Aorta (tissue), 5 donors: ENCODE results near the gene ALB. TPM values are rescaled to one million over a fixed set of nuclear protein-coding genes. Genes with fewer than 3 reads are reported as not detected.

Source experiments
- ATAC-seq: fragments of 200-7000 bp; cut with Tn5 transposase; one replicate; pipeline ENCODE4 v1.9.1; 2022; ENCODE audit warnings: moderate library complexity; ENCODE audit not compliant: low FRiP score
- DNase-seq, 2 donors: peaks; one replicate each; pipeline ENCODE4 v3.0.0-alpha.2; 2020
- H3K27ac ChIP-seq, 2 donors: one replicate each; pipeline ENCODE4 v1.5.1; 2013; ENCODE audit warnings: low read length in 2 of 2, mild to moderate bottlenecking in 2 of 2, moderate library complexity in 2 of 2, control low read depth in 1 of 2, inconsistent platforms in 1 of 2, low read depth in 1 of 2
- H3K27me3 ChIP-seq, 2 donors: one replicate each; pipeline ENCODE4 v1.6.1; 2013; ENCODE audit warnings: control low read depth in 1 of 2, low read length in 1 of 2, mild to moderate bottlenecking in 1 of 2, moderate library complexity in 1 of 2; ENCODE audit not compliant: insufficient read depth in 2 of 2, control insufficient read depth in 1 of 2
- H3K36me3 ChIP-seq, 2 donors: one replicate each; pipeline ENCODE4 v1.6.1; 2013; ENCODE audit warnings: control low read depth in 1 of 2, low read length in 1 of 2, mild to moderate bottlenecking in 1 of 2; ENCODE audit not compliant: insufficient read depth in 2 of 2, control insufficient read depth in 1 of 2
- H3K4me1 ChIP-seq, 2 donors: one replicate each; pipeline ENCODE4 v1.6.1; 2013; ENCODE audit warnings: low read length in 2 of 2, control low read depth in 1 of 2, mild to moderate bottlenecking in 1 of 2, moderate library complexity in 1 of 2; ENCODE audit not compliant: insufficient read depth in 2 of 2, control insufficient read depth in 1 of 2
- H3K4me3 ChIP-seq, 2 donors: one replicate each; pipeline ENCODE4 v1.5.1; 2013; ENCODE audit warnings: low read length in 2 of 2, control low read depth in 1 of 2, mild to moderate bottlenecking in 1 of 2
- H3K9me3 ChIP-seq: one replicate; pipeline ENCODE4 v1.6.1; 2013; ENCODE audit warnings: mild to moderate bottlenecking, low read length; ENCODE audit not compliant: control insufficient read depth
- WGBS, 2 donors: extraction: QIAGEN DNeasy Blood & Tissue Kit; methylation state at CpG; one replicate each; pipeline ENCODE4 v1.1.7; 2013; 5-methylcytosine and 5-hydroxymethylcytosine counted together
- intact Hi-C, 2 donors: fragments of 100-400 bp; cut with DNase I; formaldehyde crosslinking; loops; one replicate each; pipeline versions ENCODE4 v1.14.2 to v1.15.0; 2022
- polyA plus RNA-seq, 2 donors: library from polyadenylated mRNA; stranded (reverse); fragments of 200-250 nt; gene quantifications; one replicate each; pipeline ENCODE4 v1.2.3, GENCODE V29; 2013
- total RNA-seq, 2 donors: library from RNA; stranded (reverse); fragmentation: NEBNext Ultra II Directional; extraction: Animal tissue kit (Norgen Biotek cat#: 25700); gene quantifications; one replicate each; pipeline ENCODE4 v1.2.1, GENCODE V29; 2021
- donor health status: healthy with polysubstance abuse.
- donor health status: Bipolar disorder and iron deficiency.
- donor health status: DM: no; HTN: no; CAD: no.
- donor health status: DM: no; HTN: no; CAD: no.
- donor health status: DM: yes; HTN: yes; CAD: no.

Gene ALB
- total and polyA plus RNA-seq, 4 donors: 0.84 to 3.8 (median 1.1) TPM

DNA sequence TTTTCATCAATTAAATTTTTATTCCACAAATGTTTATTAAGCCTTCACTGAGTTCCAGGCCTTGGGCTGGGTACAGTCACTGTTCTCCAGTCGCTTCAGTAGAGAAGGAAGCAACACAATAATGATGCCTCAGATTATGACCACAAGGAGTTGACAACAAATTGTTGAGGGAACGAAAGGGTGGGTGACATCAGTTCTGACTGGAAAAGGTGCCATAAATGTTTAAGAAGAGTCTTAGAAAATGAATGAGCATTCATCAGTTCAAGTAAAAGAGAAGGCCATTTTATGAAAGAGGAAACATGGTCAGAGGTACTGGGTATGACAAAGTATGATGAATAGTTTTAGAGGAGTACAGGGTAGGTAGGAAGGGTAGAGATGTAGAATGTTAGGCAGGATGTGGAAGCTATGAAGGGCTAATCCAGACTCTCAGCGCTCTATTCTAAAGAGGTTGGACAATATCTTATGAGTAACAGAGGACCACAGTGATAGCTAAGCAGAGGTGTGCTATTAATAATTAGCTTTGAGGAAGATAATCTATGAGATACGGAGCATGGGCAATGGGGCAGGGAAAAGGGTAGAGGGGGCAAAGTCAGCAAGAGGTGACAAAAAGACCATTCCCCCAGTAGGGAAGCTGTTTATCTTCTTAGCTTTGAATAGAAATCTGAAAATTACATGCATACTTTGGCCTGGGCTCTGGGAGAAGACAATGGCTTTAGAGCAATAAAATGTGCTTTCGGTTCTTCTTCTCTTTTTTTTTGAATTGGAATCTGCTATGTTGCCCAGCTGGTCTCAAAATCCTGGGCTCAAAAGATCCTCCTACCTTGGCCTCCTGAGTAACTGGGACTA is 52.3 kb downstream of the ALB start:
- Histone ChIP-seq H3K27ac (no peak overlapping the region), H3K4me3 (no peak overlapping the region), H3K36me3 (no peaks in the 10 kb centered on the region), H3K9me3 (no peaks in the 10 kb centered on the region), H3K27me3 (no peaks in the 10 kb centered on the region), H3K4me1 (peaks cover 0 to 2% of the 10 kb centered on the region in 2 donors)
- intact Hi-C loops: no loop called here
- DNase-seq: no peak
- 71 to 91% methylated on average over 5 of the region's 5 CpGs for WGBS, 2 donors
- no peak for ATAC-seq

DNA sequence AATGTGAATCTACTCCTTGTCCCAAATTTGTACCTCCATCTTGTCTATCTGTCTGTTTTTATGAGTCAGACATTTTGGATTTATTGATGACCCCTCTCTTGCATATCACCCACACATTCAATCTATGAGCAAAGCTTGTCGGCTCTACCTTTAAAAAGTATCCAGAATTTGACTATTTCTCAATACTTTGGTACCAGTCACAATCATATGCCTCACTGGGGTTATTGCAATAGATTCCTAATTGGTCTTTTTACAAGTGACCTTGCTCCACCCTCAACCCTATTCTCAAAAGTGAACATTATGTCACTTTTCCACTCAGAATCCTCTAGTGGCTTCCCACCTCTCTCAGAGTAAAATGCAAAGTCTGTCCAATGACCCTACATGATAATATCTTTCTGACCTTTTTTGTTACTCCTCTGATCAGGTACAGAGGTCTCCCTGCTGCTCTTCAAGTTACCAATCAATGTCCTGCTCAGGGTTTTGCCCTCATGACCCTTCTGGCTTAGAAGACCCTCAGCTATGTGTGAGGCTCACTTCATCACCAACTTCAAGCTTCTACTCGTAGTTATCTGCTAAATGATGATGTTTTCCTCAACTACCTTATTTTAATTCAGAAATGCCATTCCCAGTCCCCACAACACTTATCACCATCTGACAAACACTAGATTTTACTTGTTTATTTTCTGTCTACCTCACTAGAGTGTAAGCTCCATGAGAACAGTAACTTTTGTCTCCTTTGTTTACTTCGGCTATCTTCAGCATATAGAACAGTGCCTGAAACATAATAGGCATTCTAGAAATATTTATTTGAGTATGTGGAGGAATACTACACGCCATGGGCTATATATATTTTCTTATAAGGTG is 54.3 kb downstream of the ALB start:
- WGBS, 2 donors: 84 to 86% methylated on average over 4 of the region's 4 CpGs
- ATAC-seq: no peak
- no peak for DNase-seq
- Histone ChIP-seq H3K27me3 (no peaks in the 10 kb centered on the region), H3K27ac (no peak overlapping the region), H3K36me3 (no peaks in the 10 kb centered on the region), H3K4me1 (no peaks in the 10 kb centered on the region), H3K4me3 (no peak overlapping the region), H3K9me3 (peaks cover 2% of the 10 kb centered on the region)
- intact Hi-C loops: no loop called here

DNA sequence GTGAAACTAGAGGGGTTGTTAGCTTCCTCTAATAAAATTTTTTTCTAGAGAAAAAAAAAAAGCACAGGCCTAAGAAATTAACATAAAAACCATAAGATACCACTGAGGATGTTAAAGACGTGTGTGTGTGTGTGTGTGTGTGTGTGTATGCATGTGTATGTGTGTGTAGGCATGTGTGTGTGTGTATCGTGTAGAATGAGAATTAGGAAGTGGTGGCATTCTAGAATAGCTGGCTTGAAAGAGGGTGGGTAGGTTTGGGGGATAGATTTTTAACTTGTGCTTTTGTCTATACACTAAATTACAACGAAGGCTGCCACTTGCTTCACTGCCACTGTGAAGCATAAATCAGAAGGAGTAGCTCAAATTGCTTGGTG is 54.9 kb downstream of the ALB start:
- Histone ChIP-seq H3K9me3 (peaks cover 2% of the 10 kb centered on the region), H3K4me1 (no peaks in the 10 kb centered on the region), H3K27me3 (no peaks in the 10 kb centered on the region), H3K4me3 (no peak overlapping the region), H3K27ac (no peak overlapping the region), H3K36me3 (no peaks in the 10 kb centered on the region)
- 66 to 71% methylated on average over 3 of the region's 3 CpGs for WGBS, 2 donors
- intact Hi-C loops: no loop called here
- DNase-seq (no peak), ATAC-seq (no peak)

DNA sequence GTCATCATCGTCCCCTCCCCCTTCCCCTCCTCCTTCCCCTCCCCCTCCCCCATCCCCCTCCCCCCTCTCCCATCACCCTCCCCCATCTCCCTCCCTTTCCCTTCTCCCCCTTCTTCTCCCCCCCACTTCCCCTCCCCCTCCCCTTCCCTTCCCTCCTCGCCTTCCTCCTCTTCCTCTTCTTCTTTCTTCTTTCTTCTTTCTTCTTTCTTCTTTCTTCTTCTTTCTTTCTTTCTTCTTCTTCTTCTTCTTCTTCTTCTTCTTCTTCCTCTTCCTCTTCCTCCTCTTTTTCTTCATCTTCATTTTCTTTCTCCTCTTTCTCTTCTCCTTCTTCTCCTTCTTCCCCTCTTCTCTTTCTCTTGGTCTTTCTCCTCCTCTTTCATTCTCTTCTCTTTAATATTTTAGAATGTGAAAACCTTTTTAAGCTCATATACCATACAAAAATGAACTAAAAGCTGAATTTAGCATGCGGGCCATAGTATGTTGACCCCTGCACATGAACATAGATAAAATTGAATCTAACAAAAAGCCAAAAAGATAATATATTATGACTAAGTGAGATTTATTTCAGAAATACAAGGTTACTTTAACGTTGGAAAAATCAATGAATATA is 56.9 kb downstream of the ALB start:
- 77 to 80% methylated on average over 4 of the region's 4 CpGs for WGBS, 2 donors
- ATAC-seq (no peak), DNase-seq (no peak)
- H3K4me3 ChIP-seq: no peak overlapping the region
- H3K27me3 ChIP-seq: no peaks in the 10 kb centered on the region
- no peaks in the 10 kb centered on the region for H3K4me1 ChIP-seq
- H3K27ac ChIP-seq: no peak overlapping the region
- peaks cover 2% of the 10 kb centered on the region for H3K9me3 ChIP-seq
- intact Hi-C loops: no loop called here
- no peaks in the 10 kb centered on the region for H3K36me3 ChIP-seq

DNA sequence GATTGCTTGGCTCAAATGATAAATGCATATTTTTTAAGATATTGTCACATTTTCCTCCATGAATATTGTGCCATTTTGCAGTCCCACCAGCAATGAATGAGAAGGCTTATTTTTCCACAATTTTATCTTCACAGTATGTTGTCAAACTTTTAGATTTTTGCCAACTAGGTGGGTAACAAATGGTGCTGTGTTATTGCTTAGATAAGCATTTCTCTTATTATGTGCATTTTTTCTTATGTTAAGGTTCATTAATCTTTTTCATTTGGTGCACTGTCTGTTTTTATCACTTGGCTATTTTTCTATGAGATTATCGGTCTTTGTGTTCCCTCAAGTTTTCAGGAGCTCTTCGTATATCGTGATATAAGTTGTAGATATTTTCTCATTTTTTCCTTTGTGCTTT is 64.1 kb downstream of the ALB start:
- Histone ChIP-seq H3K4me3 (no peak overlapping the region), H3K4me1 (no peaks in the 10 kb centered on the region), H3K27me3 (no peaks in the 10 kb centered on the region), H3K9me3 (no peaks in the 10 kb centered on the region), H3K36me3 (no peaks in the 10 kb centered on the region), H3K27ac (no peak overlapping the region)
- DNase-seq (no peak), ATAC-seq (no peak)
- intact Hi-C loops: no loop called here
- 63 to 70% methylated on average over 3 of the region's 3 CpGs for WGBS, 2 donors

DNA sequence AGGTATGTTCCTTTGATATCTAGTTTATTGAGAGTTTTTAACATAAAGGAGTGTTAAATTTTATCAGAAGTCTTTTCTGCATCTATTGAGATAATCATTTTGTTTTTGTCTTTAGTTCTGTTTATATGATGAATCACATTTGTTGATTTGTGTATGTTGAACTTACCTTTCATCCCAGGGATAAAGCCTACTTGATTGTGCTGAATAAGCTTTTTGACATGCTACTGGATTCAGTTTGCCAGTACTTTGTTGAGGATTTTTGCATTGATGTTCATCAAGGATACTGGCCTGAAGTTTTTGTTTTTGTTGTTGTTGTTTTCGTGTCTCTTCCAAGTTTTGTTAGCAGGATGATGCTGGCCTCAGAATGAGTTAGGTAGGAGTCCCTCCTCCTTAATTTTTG is 66.6 kb downstream of the ALB start:
- H3K36me3 ChIP-seq: no peaks in the 10 kb centered on the region
- no peaks in the 10 kb centered on the region for H3K4me1 ChIP-seq
- intact Hi-C loops: no loop called here
- H3K4me3 ChIP-seq: no peak overlapping the region
- ATAC-seq (no peak), DNase-seq (no peak)
- H3K27me3 ChIP-seq: no peaks in the 10 kb centered on the region
- H3K9me3 ChIP-seq: peaks cover 7% of the 10 kb centered on the region
- H3K27ac ChIP-seq: no peak overlapping the region
- 61 to 64% methylated on average over 1 of the region's 1 CpG for WGBS, 2 donors

Other genes starting within 250 kb of the ALB start
- gene ANKRD17, start 145.5 kb upstream of the ALB start, total RNA-seq: 10 to 100 TPM; 59.4 to 67.1 TPM
- 10 to 100 TPM in 1 of 2 donors, 1 to 10 TPM in 1; 4.9 to 10.6 TPM for gene ANKRD17, start 145.5 kb upstream of the ALB start, polyA plus RNA-seq
- under 1 TPM in 1 of 2 donors, not detected in 1; 0.99 TPM for gene AFP, start 31.9 kb downstream of the ALB start, total RNA-seq
- not detected for gene AFP, start 31.9 kb downstream of the ALB start, polyA plus RNA-seq
- not detected for gene AFM, start 77.5 kb downstream of the ALB start, total RNA-seq
- gene AFM, start 77.5 kb downstream of the ALB start, polyA plus RNA-seq: not detected
- not detected for gene RASSF6, start 216.1 kb downstream of the ALB start, total RNA-seq
- 1 to 10 TPM in 1 of 2 donors, not detected in 1; 3.0 TPM for gene RASSF6, start 216.1 kb downstream of the ALB start, polyA plus RNA-seq